Measurements from ENCODE around the gene ANKFN1.

Gene ANKFN1

GRCh38 chr17:56121191-56122051 lies 31.9 kb upstream of the ANKFN1 start:
- no peak for DNase-seq (ENCODE audit: extremely low read depth, insufficient read length)
- TF ChIP-seq CTCF (IDR thresholded peaks at IDR 0.05; ENCODE audit: insufficient read depth, low read length, poor library complexity, severe bottlenecking) = peak; percentile 18
- Histone ChIP-seq H3K27me3 (replicated peaks; ENCODE audit: control insufficient read depth, insufficient read depth, low read length) (no peaks in the 10 kb centered on the region; the same call in 1 of the 2 replicates), H3K4me3 (replicated peaks; ENCODE audit: low read depth, low read length) (no peak overlapping the region), H3K36me3 (ENCODE audit: control insufficient read depth, insufficient read depth, low read length) (no peaks in the 10 kb centered on the region)

DNA sequence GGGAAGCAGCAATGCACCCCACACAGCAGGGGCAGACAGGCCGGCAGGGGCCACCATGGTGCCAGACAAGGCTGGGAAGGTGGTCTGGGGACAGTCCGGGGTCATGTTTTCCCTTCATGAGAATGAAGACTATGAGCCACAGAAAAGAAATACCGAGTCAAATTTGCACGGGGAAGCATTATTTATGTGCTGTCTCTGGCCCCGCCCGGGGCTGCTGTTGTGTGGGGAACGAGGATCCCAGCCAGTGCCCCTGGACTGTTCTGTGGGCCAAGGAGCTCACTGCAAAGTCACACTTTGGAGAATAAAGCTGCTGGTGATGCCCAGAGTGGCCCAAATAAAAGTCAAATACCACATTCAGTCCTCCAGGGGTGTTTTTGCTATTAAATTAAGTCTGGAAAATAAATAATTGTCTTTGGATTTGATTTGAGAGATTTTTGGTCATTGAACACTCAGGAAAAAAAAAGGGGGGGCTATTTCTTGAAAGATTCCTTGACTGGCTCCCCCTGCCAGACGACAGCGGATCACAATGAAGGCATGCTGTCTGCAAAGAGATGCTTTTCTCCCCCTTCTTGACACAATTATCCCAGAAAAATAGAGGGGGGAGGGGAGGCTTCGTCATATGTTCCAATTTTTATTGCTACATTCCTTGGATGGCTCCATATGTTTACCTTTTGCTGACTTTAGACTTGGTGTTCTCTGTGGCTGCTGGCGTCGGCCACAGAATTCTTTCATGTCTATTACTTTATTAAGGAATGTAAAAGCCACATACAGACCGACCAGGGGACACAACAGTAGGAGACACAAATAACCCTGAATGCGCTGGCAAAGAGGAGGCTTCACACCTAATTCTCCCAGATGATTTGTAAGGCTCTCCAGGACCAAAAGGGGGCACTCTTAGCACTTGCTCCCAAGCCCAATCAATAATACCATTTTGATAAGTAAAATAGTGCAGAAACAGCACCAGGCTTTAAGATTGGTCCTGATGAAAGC lies 27.1 kb upstream of the ANKFN1 start:
- H3K27me3 ChIP-seq (replicated peaks; ENCODE audit: control insufficient read depth, insufficient read depth, low read length) = no peaks in the 10 kb centered on the region
- DNase-seq (ENCODE audit: extremely low read depth, insufficient read length) = no peak
- TF ChIP-seq CTCF (IDR thresholded peaks at IDR 0.05; ENCODE audit: insufficient read depth, low read length, poor library complexity, severe bottlenecking) = peak; percentile 51
- no peaks in the 10 kb centered on the region for H3K36me3 ChIP-seq (ENCODE audit: control insufficient read depth, insufficient read depth, low read length)
- no peak overlapping the region for H3K4me3 ChIP-seq (replicated peaks; ENCODE audit: low read depth, low read length)

- Histone ChIP-seq H3K36me3 (ENCODE audit: control insufficient read depth, insufficient read depth, low read length) (no peaks in the 10 kb centered on the region), H3K27me3 (replicated peaks; ENCODE audit: control insufficient read depth, insufficient read depth, low read length) (no peaks in the 10 kb centered on the region; the same call in 1 of the 2 replicates), H3K4me3 (replicated peaks; ENCODE audit: low read depth, low read length) (no peak overlapping the region)
- DNase-seq (ENCODE audit: extremely low read depth, insufficient read length) = no peak
- no peak for TF ChIP-seq CTCF (IDR thresholded peaks at IDR 0.05; ENCODE audit: insufficient read depth, low read length, poor library complexity, severe bottlenecking)
These were observed 23.2 kb upstream of the ANKFN1 start for GRCh38 chr17:56130026-56130425.

DNA sequence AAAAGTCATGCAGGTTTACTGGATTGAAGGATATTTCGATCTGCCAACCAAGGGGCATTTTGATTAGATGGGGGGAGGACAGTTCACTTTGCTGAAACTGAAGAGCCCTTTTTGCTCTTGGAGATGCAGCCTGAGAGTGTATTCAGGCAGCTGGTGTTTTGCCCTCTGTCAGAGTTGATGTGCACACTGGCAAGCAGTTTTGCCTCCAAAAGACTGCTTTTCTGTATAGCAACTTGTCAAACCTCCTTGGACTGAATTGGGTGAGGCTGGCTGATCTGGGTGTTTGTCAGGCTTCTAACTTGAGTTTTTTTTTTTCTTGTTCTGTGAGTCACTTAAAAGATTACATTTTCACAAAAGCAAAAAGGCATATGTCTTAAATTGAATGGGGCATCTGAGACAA lies 22.6 kb upstream of the ANKFN1 start:
- no peak for TF ChIP-seq CTCF (IDR thresholded peaks at IDR 0.05; ENCODE audit: insufficient read depth, low read length, poor library complexity, severe bottlenecking)
- no peak for DNase-seq (ENCODE audit: extremely low read depth, insufficient read length)
- Histone ChIP-seq H3K36me3 (ENCODE audit: control insufficient read depth, insufficient read depth, low read length) (no peaks in the 10 kb centered on the region), H3K27me3 (replicated peaks; ENCODE audit: control insufficient read depth, insufficient read depth, low read length) (no peaks in the 10 kb centered on the region; the same call in 1 of the 2 replicates), H3K4me3 (replicated peaks; ENCODE audit: low read depth, low read length) (no peak overlapping the region)

DNA sequence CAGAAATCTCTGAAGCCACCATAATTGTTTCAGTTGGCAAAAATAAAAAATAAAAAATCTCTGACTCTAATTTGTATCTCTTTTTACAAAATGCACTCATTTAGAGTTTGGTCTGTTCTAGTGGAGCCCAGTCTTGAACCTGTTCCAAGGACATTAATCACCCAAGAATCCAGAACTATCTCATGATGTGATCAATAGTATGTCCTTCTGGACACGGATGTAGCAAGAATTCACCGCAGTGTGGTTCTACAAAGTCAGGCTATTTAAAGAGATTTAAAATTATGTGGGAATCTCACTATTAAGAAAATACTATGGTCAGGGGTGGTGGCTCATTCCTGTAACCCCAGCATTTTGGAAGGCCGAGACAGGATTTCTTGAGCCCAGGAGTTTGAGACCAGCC lies 21.8 kb upstream of the ANKFN1 start:
- Histone ChIP-seq H3K4me3 (replicated peaks; ENCODE audit: low read depth, low read length) (no peak overlapping the region), H3K36me3 (ENCODE audit: control insufficient read depth, insufficient read depth, low read length) (no peaks in the 10 kb centered on the region), H3K27me3 (replicated peaks; ENCODE audit: control insufficient read depth, insufficient read depth, low read length) (no peaks in the 10 kb centered on the region; the same call in 1 of the 2 replicates)
- TF ChIP-seq CTCF (IDR thresholded peaks at IDR 0.05; ENCODE audit: insufficient read depth, low read length, poor library complexity, severe bottlenecking) = no peak
- no peak for DNase-seq (ENCODE audit: extremely low read depth, insufficient read length)

Measured in GM06990 (cell line).